GM23248 (cell line): ENCODE results near the gene IPO13. TPM values are rescaled to one million over a fixed set of nuclear protein-coding genes. Genes with fewer than 3 reads are reported as not detected.

Experiments
- DNase-seq: peaks from one replicate; pipeline ENCODE4 v3.0.0-alpha.2; 2015
- H2AFZ ChIP-seq: fragments of 200-600 bp; sonication (generic); 2 replicates; pipeline ENCODE4 v1.6.1; 2016; ENCODE audit warnings: antibody characterized with exemption
- H3F3A ChIP-seq: fragments of 200-600 bp; sonication (generic); 2 replicates; pipeline ENCODE4 v1.6.1; 2016; ENCODE audit warnings: mild to moderate bottlenecking, antibody characterized with exemption, mixed run types; ENCODE audit not compliant: insufficient read depth
- H3K27ac ChIP-seq: fragments of 200-600 bp; sonication (generic); 2 replicates; pipeline ENCODE4 v1.5.1; 2016; ENCODE audit warnings: mild to moderate bottlenecking
- H3K27me3 ChIP-seq: fragments of 200-600 bp; sonication (generic); replicated peaks from 2 replicates; pipeline ENCODE4 v1.6.1; 2016; ENCODE audit warnings: mild to moderate bottlenecking; ENCODE audit not compliant: insufficient read depth
- H3K36me3 ChIP-seq: fragments of 200-600 bp; sonication (generic); 2 replicates; pipeline ENCODE4 v1.6.1; 2016; ENCODE audit warnings: low read depth, mild to moderate bottlenecking
- H3K4me1 ChIP-seq: fragments of 200-600 bp; sonication (generic); 2 replicates; pipeline ENCODE4 v1.6.1; 2016; ENCODE audit warnings: mild to moderate bottlenecking; ENCODE audit not compliant: insufficient read depth
- H3K4me2 ChIP-seq: fragments of 200-600 bp; sonication (generic); one replicate; pipeline ENCODE4 v1.6.1; 2016; ENCODE audit warnings: mild to moderate bottlenecking; ENCODE audit not compliant: unreplicated experiment
- H3K4me3 ChIP-seq: fragments of 200-600 bp; sonication (generic); 2 replicates; pipeline ENCODE4 v1.5.1; 2016; ENCODE audit warnings: mild to moderate bottlenecking
- H3K79me2 ChIP-seq: fragments of 200-600 bp; sonication (generic); 2 replicates; pipeline ENCODE4 v1.6.1; 2016; ENCODE audit warnings: mild to moderate bottlenecking; ENCODE audit not compliant: insufficient read depth
- H3K9ac ChIP-seq: fragments of 200-600 bp; sonication (generic); 2 replicates; pipeline ENCODE4 v1.6.1; 2016; ENCODE audit warnings: mild to moderate bottlenecking
- H3K9me2 ChIP-seq: fragments of 200-600 bp; sonication (generic); 2 replicates; pipeline ENCODE4 v1.6.1; 2016; ENCODE audit warnings: mixed run types, mild to moderate bottlenecking, moderate library complexity; ENCODE audit not compliant: insufficient read depth
- H3K9me3 ChIP-seq: fragments of 200-600 bp; sonication (generic); one replicate; pipeline ENCODE4 v1.6.1; 2017; ENCODE audit warnings: low read depth
- H4K20me1 ChIP-seq: fragments of 200-600 bp; sonication (generic); 2 replicates; pipeline ENCODE4 v1.6.0; 2016; ENCODE audit not compliant: insufficient read depth
- EZH2 ChIP-seq: fragments of 200-600 bp; sonication (generic); IDR thresholded peaks from 2 replicates; pipeline ENCODE4 v1.6.1; 2018; ENCODE audit warnings: antibody characterized with exemption, mild to moderate bottlenecking; ENCODE audit not compliant: insufficient read depth, poor library complexity, severe bottlenecking
- EZH2phosphoT487 ChIP-seq: fragments of 200-600 bp; sonication (generic); IDR thresholded peaks from 2 replicates; pipeline ENCODE4 v1.6.1; 2018; ENCODE audit warnings: antibody characterized with exemption, moderate library complexity, mild to moderate bottlenecking, low read depth; ENCODE audit not compliant: insufficient read depth
- WGBS, 2 experiments: methylation state at CpG; one replicate each; pipeline ENCODE4 v1.1.6; 2015 to 2017; ENCODE audit warnings: low lambda C conversion rate in 2 of 2, low coverage in 1 of 2; ENCODE audit errors: missing lambda C conversion rate in 2 of 2; 5-methylcytosine and 5-hydroxymethylcytosine counted together
- in situ Hi-C: fragments of 300-500 bp; cut with MboI; formaldehyde crosslinking; loops from 2 replicates; pipeline ENCODE4 v1.15.0; 2020
- polyA plus RNA-seq: library from polyadenylated mRNA; unstranded; fragments of >200 nt; fragmentation: Nextera tagmentation; extraction: Ambion mirVana; gene quantifications from 2 replicates; pipeline ENCODE4 v1.2.1, GENCODE V29; 2016
- total RNA-seq: library from RNA; depleted of rRNA; stranded (reverse); fragments of >200 nt; shearing (Covaris generic); gene quantifications from 2 replicates; pipeline ENCODE4 v1.2.3, GENCODE V29; 2014

The IPO13 gene
- total and polyA plus RNA-seq, 2 experiments from 2014 or later, result 21.0 to 29.4 TPM

GRCh38 chr1:43901196-43901961 lies 45.4 kb upstream of the IPO13 start:
- H3K4me1 ChIP-seq, result no peaks in the 10 kb centered on the region
- no peak overlapping the region for H3K9ac ChIP-seq
- H3K27ac ChIP-seq, result no peak overlapping the region
- H3K27me3 ChIP-seq, result no peaks in the 10 kb centered on the region
- no peak overlapping the region for H2AFZ ChIP-seq
- H3F3A ChIP-seq, result no peaks in the 10 kb centered on the region
- H4K20me1 ChIP-seq, result no peaks in the 10 kb centered on the region
- WGBS, 2 experiments, result 92 to 96% methylated on average over 7 of the region's 7 CpGs
- TF ChIP-seq EZH2phosphoT487 (no peak), EZH2 (no peak)
- H3K9me3 ChIP-seq, result no peaks in the 10 kb centered on the region
- H3K9me2 ChIP-seq, result no peaks in the 10 kb centered on the region
- no peak overlapping the region for H3K4me3 ChIP-seq
- no peaks in the 10 kb centered on the region for H3K79me2 ChIP-seq
- H3K36me3 ChIP-seq, result no peaks in the 10 kb centered on the region; the same call in 1 of the 2 replicates
- no peak for DNase-seq
- no peak overlapping the region for H3K4me2 ChIP-seq
- in situ Hi-C loops, result no loop called here

DNA sequence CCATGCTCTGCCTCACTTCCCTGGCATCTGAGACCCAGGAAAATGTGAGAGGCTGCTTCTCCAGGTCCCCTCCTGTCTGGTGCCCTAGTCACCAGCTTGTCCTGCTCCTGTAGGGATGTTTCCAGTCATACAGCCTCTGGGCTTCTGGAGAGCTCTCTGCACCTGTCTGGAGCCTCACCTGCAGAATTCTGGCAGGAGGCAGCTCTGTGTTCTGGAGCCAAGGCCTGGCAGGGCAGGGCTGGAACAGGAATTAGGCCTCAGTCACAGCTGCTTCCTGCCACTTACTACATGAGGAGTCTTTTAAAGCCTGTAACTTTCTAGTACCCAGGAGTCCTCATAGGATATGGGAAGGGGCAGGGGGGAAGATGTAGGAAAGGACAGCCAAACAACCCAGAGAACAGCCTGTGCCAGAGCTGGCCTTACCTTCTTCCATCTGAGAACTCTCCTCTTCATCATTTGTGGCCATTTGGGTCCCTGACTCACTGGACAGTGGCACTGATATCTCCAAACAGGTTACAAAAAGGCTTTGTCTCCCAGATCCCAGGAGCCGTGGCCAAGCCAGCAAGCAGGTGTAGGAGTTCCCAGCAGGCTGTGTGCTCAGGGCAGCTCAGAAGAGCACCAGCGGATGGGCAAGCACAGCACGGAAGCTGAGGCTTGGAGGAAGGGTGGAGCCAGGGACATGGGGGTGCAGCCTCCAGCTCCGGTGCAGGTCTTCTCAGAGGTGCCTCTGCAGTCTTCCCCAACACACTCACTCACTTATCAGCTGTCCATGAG lies 44.5 kb upstream of the IPO13 start:
- no peak for DNase-seq
- Histone ChIP-seq H3K9me3 (no peaks in the 10 kb centered on the region), H3K9me2 (no peaks in the 10 kb centered on the region), H3K36me3 (no peaks in the 10 kb centered on the region; the same call in 1 of the 2 replicates), H3K4me2 (no peak overlapping the region), H4K20me1 (no peaks in the 10 kb centered on the region), H3K4me3 (no peak overlapping the region), H3K9ac (no peak overlapping the region), H3K79me2 (no peaks in the 10 kb centered on the region), H3K27ac (no peak overlapping the region), H2AFZ (no peak overlapping the region), H3F3A (no peaks in the 10 kb centered on the region), H3K4me1 (no peaks in the 10 kb centered on the region), H3K27me3 (no peaks in the 10 kb centered on the region)
- 98 to 99% methylated on average over 4 of the region's 4 CpGs for WGBS, 2 experiments
- in situ Hi-C loops, result no loop called here
- no peak for TF ChIP-seq EZH2
- TF ChIP-seq EZH2phosphoT487, result no peak

DNA sequence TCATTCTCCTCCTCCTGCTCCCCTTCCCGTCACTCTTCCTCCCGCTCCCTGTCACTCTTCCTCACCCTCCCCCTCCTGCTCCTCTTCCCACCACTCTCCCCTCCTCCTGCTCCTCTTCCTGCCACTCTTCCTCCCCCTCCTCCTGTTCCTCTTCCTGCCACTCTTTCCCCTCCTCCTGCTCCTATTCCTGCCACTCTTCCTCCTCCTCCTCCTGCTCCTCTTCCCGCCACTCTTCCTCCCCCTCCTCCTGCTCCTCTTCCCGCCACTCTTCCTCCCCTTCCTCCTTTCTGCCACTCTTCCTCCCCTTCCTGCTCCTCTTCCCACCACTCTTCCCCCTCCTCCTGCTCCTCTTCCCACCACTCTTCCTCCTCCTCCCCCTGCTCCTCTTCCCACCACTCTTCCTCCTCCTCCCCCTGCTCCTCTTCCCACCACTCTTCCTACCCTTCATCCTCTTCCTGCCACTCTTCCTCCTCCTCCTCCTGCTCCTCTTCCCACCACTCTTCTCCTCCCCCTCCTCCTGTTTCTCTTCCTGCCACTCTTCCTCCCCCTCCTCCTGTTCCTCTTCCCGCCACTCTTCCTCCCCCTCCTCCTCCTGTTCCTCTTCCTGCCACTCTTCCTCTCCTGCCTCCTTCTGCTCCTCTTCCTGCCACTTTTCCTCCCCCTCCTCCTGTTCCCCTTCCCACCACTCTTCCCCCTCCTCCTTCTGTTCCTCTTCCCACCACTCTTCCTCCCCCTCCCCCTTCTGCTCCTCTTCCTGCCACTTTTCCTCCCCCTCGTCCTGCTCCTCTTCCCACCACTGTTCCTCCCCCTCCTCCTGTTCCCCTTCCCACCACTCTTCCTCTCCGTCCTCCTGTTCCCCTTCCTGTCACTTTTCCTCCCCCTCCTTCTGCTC lies 41.8 kb upstream of the IPO13 start:
- H3K27me3 ChIP-seq, result no peaks in the 10 kb centered on the region
- in situ Hi-C loops, result no loop called here
- no peaks in the 10 kb centered on the region for H3K9me3 ChIP-seq
- no peak for DNase-seq
- no peak overlapping the region for H2AFZ ChIP-seq
- no peak overlapping the region for H3K4me2 ChIP-seq
- H3K27ac ChIP-seq, result no peak overlapping the region
- H3K36me3 ChIP-seq, result no peaks in the 10 kb centered on the region
- H3K79me2 ChIP-seq, result no peaks in the 10 kb centered on the region
- H4K20me1 ChIP-seq, result no peaks in the 10 kb centered on the region
- WGBS, 2 experiments, result 86% methylated on average over 7 of the region's 7 CpGs; no CpG with 5 or more reads in 1 of the 2 experiments
- no peak overlapping the region for H3K9ac ChIP-seq
- TF ChIP-seq EZH2phosphoT487, result no peak
- no peak for TF ChIP-seq EZH2
- H3F3A ChIP-seq, result no peaks in the 10 kb centered on the region
- no peaks in the 10 kb centered on the region for H3K4me1 ChIP-seq
- H3K9me2 ChIP-seq, result no peaks in the 10 kb centered on the region
- H3K4me3 ChIP-seq, result no peak overlapping the region

DNA sequence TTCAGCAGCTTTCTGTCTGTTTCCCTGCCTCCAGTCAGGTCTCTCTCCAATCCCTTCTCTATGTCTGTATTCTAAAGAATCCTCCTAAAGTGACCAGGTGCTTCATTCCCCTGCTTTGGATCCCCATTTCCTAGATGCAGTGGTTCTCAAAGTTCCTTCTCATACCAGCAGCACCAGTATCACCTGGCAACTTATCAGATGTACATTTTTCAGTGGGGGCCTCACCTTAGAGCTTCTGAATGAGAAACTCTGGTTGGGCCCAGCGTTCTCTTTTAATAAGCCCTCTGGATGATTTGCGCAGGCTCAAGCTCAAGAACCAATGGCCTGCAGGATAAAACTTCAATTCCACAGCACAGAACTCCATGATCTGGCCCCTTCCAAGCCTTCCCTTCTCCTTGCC lies 38.5 kb upstream of the IPO13 start:
- H3F3A ChIP-seq, result no peaks in the 10 kb centered on the region
- TF ChIP-seq EZH2phosphoT487 (no peak), EZH2 (no peak)
- 96 to 100% methylated on average over 2 of the region's 2 CpGs for WGBS, 2 experiments

More for the DNA sequence above, 38.5 kb upstream of the IPO13 start:
- in situ Hi-C loops, result no loop called here
- Histone ChIP-seq H3K9me3 (no peaks in the 10 kb centered on the region), H4K20me1 (no peaks in the 10 kb centered on the region), H3K27ac (no peak overlapping the region), H3K36me3 (no peaks in the 10 kb centered on the region), H3K4me3 (no peak overlapping the region), H3K4me1 (peaks cover 14% of the 10 kb centered on the region), H3K79me2 (no peaks in the 10 kb centered on the region), H3K9me2 (no peaks in the 10 kb centered on the region), H3K4me2 (no peak overlapping the region), H3K9ac (no peak overlapping the region), H2AFZ (no peak overlapping the region), H3K27me3 (no peaks in the 10 kb centered on the region)
- DNase-seq, result no peak
